Measurements from ENCODE around the gene MAP1LC3A.

DNA sequence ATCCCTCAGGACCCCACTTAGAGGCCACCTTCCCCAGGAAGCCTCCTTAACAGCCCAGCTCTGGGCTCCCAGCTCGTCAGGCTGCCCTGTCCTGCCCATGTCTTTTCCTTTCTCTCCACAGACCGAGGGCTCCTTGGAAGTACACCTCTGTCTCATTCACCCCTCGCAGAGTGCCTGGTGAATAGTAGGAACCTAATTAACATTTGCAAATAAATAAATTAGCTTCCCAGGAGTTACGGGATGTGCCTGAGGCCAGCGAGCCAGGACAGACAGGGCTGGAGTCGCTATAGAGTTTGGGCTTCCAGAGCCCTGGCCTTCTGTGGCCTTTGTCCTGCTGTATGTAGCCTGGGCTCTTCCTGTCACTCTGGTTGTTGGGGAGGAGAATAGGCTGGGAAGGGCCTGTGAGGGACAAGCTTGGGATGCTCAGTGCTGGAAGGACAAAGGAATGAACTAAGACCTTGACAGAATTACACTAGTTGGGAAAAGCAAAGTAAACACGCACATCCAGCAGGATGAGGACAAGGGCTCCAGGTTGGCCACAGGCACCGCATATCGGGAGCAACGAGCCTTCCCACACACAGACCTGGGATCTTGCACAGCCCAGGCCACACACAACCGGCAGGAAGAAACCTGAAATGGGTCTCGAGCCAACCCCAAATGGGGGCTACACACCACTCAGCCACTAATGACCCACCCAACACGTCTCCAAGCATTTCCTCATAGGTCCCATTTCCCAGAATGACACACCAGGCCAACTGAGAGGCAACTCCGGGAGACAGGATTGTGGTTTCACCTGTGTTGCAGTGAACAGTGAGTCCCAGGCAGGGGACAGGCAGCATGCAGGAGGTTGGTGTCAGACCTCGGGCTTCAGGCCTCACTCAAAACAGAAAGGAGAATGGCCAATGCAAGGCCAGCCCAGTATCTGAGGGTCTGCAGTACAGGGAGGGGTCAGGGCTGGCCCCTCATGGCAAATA, 9.7 kb downstream of the MAP1LC3A start:
- TF ChIP-seq, protein P1, sequence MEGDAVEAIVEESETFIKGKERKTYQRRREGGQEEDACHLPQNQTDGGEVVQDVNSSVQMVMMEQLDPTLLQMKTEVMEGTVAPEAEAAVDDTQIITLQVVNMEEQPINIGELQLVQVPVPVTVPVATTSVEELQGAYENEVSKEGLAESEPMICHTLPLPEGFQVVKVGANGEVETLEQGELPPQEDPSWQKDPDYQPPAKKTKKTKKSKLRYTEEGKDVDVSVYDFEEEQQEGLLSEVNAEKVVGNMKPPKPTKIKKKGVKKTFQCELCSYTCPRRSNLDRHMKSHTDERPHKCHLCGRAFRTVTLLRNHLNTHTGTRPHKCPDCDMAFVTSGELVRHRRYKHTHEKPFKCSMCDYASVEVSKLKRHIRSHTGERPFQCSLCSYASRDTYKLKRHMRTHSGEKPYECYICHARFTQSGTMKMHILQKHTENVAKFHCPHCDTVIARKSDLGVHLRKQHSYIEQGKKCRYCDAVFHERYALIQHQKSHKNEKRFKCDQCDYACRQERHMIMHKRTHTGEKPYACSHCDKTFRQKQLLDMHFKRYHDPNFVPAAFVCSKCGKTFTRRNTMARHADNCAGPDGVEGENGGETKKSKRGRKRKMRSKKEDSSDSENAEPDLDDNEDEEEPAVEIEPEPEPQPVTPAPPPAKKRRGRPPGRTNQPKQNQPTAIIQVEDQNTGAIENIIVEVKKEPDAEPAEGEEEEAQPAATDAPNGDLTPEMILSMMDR (IDR thresholded peaks at IDR 0.05): no peak
- TF ChIP-seq EZH2 (IDR thresholded peaks at IDR 0.05): no peak

Measured in neural progenitor cell (in vitro differentiated cells).